Fibroblast of lung (primary cell): ENCODE measurements around the gene SP110. TPM values are rescaled to one million over a fixed set of nuclear protein-coding genes. Genes with fewer than 3 reads are reported as not detected.

Experiments used
- DNase-seq, 2 donors: peaks; one replicate each; pipeline versions ENCODE4 v3.0.0 to v3.0.0-alpha.2; 2010; ENCODE audit warnings: low read depth in 2 of 2
- H2AFZ ChIP-seq: 2 replicates; pipeline ENCODE4 v1.5.1; 2012; ENCODE audit warnings: low read length, control low read depth, inconsistent platforms
- H3K27ac ChIP-seq: 2 replicates; pipeline ENCODE4 v1.5.1; 2011; ENCODE audit warnings: low read length, control low read depth; ENCODE audit not compliant: insufficient read depth
- H3K27me3 ChIP-seq: 2 replicates; pipeline ENCODE4 v1.5.1; 2011; ENCODE audit warnings: mild to moderate bottlenecking, low read length; ENCODE audit not compliant: control insufficient read depth, insufficient read depth
- H3K36me3 ChIP-seq: 2 replicates; pipeline ENCODE4 v1.5.1; 2011; ENCODE audit warnings: low read length; ENCODE audit not compliant: control insufficient read depth, insufficient read depth
- H3K4me1 ChIP-seq: 2 replicates; pipeline ENCODE4 v1.5.1; 2011; ENCODE audit warnings: low read length; ENCODE audit not compliant: control insufficient read depth, insufficient read depth; ENCODE audit errors: extremely low read depth
- H3K4me2 ChIP-seq: 2 replicates; pipeline ENCODE4 v1.5.1; 2011; ENCODE audit warnings: low read length, control low read depth; ENCODE audit not compliant: insufficient read depth; ENCODE audit errors: extremely low read depth
- H3K4me3 ChIP-seq, 4 experiments: fragments of 200-600 bp in 1 of 4; sonication (generic) in 1 of 4; replicated peaks in 1 of 4; 2 replicates each; pipeline ENCODE4 v1.5.1; 2011 to 2016; ENCODE audit warnings: low read length in 4 of 4, low read depth in 3 of 4, mild to moderate bottlenecking in 3 of 4, control low read depth in 2 of 4, inconsistent platforms in 1 of 4, mixed read lengths in 1 of 4; ENCODE audit not compliant: insufficient read depth in 1 of 4; ENCODE audit errors: control extremely low read depth in 1 of 4
- H3K79me2 ChIP-seq: 2 replicates; pipeline ENCODE4 v1.5.1; 2012; ENCODE audit warnings: mild to moderate bottlenecking, low read length, inconsistent platforms; ENCODE audit not compliant: control insufficient read depth, insufficient read depth
- H3K9ac ChIP-seq: 2 replicates; pipeline ENCODE4 v1.5.1; 2011; ENCODE audit warnings: mild to moderate bottlenecking, low read length, control low read depth; ENCODE audit not compliant: insufficient read depth
- H3K9me3 ChIP-seq: 2 replicates; pipeline ENCODE4 v1.5.1; 2012; ENCODE audit warnings: low read depth, low read length; ENCODE audit not compliant: control insufficient read depth, insufficient read depth
- H4K20me1 ChIP-seq: 2 replicates; pipeline ENCODE4 v1.5.1; 2011; ENCODE audit warnings: low read length; ENCODE audit not compliant: control insufficient read depth, insufficient read depth; ENCODE audit errors: extremely low read depth
- EZH2 ChIP-seq: IDR thresholded peaks from 2 replicates; pipeline ENCODE4 v1.5.1; 2012; ENCODE audit warnings: low read length, control low read depth, mild to moderate bottlenecking; ENCODE audit errors: missing control alignments
- polyA plus RNA-seq, 2 donors: library from polyadenylated mRNA; depleted of rRNA in 1 of 2; stranded (reverse) in 1 of 2; unstranded in 1 of 2; fragments of >200 nt; gene quantifications; 2 replicates each; pipeline ENCODE4 v1.2.1, GENCODE V29; 2011 to 2012; ENCODE audit warnings: missing spikeins in 1 of 2
- total RNA-seq: library from RNA; depleted of rRNA; stranded (reverse); fragments of >200 nt; gene quantifications from 2 replicates; pipeline ENCODE4 v1.2.1, GENCODE V29; 2014
- TF ChIP-seq, protein P1 (sequence below), 2 donors: IDR thresholded peaks in 1 of 2; conservative IDR thresholded peaks in 1 of 2; 1 replicate in 1 of 2; 2 replicates in 1 of 2; pipeline ENCODE4 v1.5.1; 2011 to 2012; ENCODE audit warnings: low read length in 2 of 2, control low read depth in 1 of 2, inconsistent platforms in 1 of 2, low read depth in 1 of 2, mild to moderate bottlenecking in 1 of 2

Gene SP110
- total and polyA plus RNA-seq, 2 donors (not counting 1 experiment from before 2014, with no cell fraction given): 9.2 to 12.7 TPM

DNA sequence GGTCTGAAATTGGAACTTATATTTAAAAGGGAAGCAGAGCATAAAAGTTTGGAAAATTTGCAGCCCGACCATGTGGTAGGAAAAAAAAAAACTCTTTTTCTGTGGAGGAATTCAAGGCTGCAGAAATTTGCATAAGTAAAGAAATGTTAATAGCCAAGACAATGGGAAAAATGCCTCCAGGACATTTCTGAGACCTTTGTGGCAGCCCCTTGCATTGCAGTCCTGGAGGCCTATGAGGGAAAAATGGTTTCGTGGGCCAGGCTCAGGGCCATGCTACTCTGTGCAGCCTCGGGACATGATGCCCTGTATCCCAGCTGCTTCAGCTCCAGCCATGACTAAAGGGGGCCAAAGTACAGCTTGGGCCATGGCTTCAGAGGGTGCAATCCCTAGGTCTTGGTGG, 79.1 kb downstream of the SP110 start:
- Histone ChIP-seq H4K20me1 (no peaks in the 10 kb centered on the region), H3K27me3 (no peaks in the 10 kb centered on the region), H3K4me2 (no peak overlapping the region), H2AFZ (no peak overlapping the region), H3K9ac (no peak overlapping the region), H3K9me3 (no peaks in the 10 kb centered on the region), H3K27ac (no peak overlapping the region), H3K4me1 (no peaks in the 10 kb centered on the region), H3K79me2 (no peaks in the 10 kb centered on the region), H3K36me3 (no peaks in the 10 kb centered on the region), H3K4me3 (no peak overlapping the region)
- no peak for DNase-seq
- TF ChIP-seq EZH2: no peak
- TF ChIP-seq, protein P1, sequence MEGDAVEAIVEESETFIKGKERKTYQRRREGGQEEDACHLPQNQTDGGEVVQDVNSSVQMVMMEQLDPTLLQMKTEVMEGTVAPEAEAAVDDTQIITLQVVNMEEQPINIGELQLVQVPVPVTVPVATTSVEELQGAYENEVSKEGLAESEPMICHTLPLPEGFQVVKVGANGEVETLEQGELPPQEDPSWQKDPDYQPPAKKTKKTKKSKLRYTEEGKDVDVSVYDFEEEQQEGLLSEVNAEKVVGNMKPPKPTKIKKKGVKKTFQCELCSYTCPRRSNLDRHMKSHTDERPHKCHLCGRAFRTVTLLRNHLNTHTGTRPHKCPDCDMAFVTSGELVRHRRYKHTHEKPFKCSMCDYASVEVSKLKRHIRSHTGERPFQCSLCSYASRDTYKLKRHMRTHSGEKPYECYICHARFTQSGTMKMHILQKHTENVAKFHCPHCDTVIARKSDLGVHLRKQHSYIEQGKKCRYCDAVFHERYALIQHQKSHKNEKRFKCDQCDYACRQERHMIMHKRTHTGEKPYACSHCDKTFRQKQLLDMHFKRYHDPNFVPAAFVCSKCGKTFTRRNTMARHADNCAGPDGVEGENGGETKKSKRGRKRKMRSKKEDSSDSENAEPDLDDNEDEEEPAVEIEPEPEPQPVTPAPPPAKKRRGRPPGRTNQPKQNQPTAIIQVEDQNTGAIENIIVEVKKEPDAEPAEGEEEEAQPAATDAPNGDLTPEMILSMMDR (conservative IDR thresholded peaks at IDR 0.05 in 1 of 2, IDR thresholded peaks at IDR 0.05 in 1 of 2; ENCODE audit: low read depth in 1 of 2, low read length in 2 of 2): no peak

DNA sequence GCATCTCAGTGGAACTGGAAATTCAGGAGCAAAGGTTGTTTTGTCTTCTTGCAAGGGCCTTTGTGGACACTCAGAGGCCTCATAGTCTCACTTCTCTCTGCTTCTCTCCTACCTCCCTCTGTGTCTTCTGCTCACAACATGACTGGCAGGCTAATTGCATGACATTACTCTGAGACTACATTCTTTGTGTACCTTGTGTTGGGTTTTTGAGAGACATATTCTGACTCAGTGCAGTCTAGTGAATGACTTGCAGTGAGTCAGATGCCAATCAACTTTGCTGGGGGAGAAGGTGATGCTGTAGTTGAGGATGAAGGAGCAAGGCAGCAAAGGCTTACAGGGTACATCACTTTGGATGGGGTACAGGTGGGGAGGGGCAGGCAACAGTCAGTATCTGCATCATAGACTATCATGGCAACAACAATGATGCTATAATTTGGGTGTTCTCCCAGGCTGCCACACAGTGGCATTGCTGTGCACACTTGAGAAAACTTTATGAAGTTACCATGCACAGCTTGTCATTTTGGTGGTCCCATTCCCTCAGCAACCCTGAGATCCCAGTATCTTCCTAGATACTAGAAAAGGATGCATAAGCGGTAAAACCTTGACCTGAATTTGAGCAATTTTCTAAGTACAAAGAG, 81.8 kb downstream of the SP110 start:
- DNase-seq: peak in 1 of 2 donors; percentile 41
- Histone ChIP-seq H3K79me2 (no peaks in the 10 kb centered on the region), H3K4me3 (no peak overlapping the region), H4K20me1 (no peaks in the 10 kb centered on the region), H3K4me1 (no peaks in the 10 kb centered on the region), H3K9ac (no peak overlapping the region), H3K9me3 (no peaks in the 10 kb centered on the region), H3K27me3 (no peaks in the 10 kb centered on the region), H2AFZ (no peak overlapping the region), H3K27ac (no peak overlapping the region), H3K36me3 (no peaks in the 10 kb centered on the region), H3K4me2 (no peak overlapping the region)
- TF ChIP-seq, protein P1 (conservative IDR thresholded peaks at IDR 0.05 in 1 of 2, IDR thresholded peaks at IDR 0.05 in 1 of 2; ENCODE audit: low read depth in 1 of 2, low read length in 2 of 2): no peak
- no peak for TF ChIP-seq EZH2

DNA sequence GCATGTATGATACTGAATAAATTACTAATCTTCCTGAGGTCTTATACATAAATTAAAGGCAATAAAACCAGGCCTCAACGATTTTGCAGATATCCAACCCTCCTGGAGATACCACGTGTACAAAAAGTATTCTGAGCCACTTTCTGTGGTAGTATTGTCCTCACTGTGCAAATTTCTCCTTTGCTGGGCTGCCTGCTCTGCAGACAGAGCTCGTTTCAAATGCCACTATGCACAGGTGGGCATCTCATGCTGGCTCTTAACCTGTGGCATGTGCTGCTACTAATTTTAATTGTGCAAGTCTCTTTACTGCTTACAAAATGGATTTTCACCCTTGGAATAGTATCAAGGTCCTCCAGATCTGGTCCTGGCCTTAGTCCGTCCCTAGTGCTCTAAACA, 84.7 kb downstream of the SP110 start:
- no peak for TF ChIP-seq EZH2
- TF ChIP-seq, protein P1 (conservative IDR thresholded peaks at IDR 0.05 in 1 of 2, IDR thresholded peaks at IDR 0.05 in 1 of 2; ENCODE audit: low read depth in 1 of 2, low read length in 2 of 2): no peak
- no peak overlapping the region for H2AFZ ChIP-seq
- no peaks in the 10 kb centered on the region for H3K9me3 ChIP-seq
- no peak overlapping the region for H3K27ac ChIP-seq
- no peak overlapping the region for H3K4me2 ChIP-seq
- DNase-seq: no peak
- H3K4me3 ChIP-seq: no peak overlapping the region
- H3K79me2 ChIP-seq: no peaks in the 10 kb centered on the region
- no peaks in the 10 kb centered on the region for H4K20me1 ChIP-seq
- H3K36me3 ChIP-seq: no peaks in the 10 kb centered on the region
- no peaks in the 10 kb centered on the region for H3K27me3 ChIP-seq
- H3K4me1 ChIP-seq: peaks cover 6% of the 10 kb centered on the region
- H3K9ac ChIP-seq: no peak overlapping the region
